Stimulated activated CD8-positive, alpha-beta memory T cell treated with anti-CD3 and anti-CD28 coated beads, Interleukin-12 subunit alpha, Interleukin-12 subunit beta, amount 100 ng/mL, for 4 hours (primary cell): ENCODE data around the gene EFCAB7.

Experiments used
- DNase-seq: peaks from one replicate; pipeline ENCODE4 v3.0.0-alpha.2; 2020; ENCODE audit warnings: low read depth

The EFCAB7 gene, protein sequence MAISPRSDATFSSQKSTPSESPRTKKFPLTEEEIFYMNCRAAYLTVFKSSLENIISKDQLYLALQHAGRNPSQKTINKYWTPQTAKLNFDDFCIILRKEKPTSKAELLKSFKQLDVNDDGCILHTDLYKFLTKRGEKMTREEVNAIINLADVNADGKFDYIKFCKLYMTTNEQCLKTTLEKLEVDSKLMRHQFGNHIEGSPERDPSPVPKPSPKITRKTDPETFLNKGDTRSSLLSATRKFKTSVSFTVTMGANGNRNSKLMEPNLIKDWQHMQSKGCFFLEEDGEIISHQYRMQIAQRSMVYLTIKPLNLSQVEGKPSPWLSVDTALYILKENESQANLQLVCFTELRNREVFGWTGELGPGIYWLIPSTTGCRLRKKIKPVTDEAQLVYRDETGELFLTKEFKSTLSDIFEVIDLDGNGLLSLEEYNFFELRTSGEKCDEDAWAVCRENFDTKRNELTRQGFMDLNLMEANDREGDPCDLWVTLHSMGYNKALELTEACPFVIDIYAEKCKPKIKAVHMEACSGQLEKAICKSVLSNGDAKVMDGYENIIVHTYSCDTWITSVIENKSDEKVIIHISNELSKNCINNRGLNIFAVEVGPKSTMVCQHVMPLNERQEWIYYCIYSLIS

GRCh38 chr1:63522891-63523728, at the start of gene EFCAB7, which contains the start of gene ITGB3BP:
EFCAB7 (plus strand) TSS chr1:63523525; CDS start chr1:63525573, 2,048 bp downstream.
ITGB3BP (minus strand) TSS chr1:63523225; CDS start chr1:63523133, 92 bp downstream.
- DNase-seq: peak; percentile 60

GRCh38 chr1:63475761-63476160, 47.6 kb upstream of the EFCAB7 start:
- no peak for DNase-seq

DNA sequence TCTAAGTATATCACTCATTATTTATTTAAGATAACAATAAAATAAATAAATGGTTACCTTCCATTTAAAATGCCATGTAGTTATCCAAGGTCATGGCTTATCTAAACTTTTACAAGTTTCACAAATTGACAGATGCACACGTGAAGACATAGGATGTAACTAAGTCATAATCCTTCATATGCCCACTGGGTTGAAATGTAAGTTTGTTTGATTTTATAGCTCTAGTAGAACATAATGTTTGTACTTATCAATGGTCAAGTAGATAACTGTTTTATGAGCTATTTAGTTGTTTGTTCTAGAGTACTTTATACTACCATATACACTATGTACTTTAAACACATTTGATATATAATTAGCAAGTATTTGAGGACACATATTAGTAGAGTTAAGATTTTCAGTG, 43.3 kb upstream of the EFCAB7 start:
- DNase-seq: no peak

DNA sequence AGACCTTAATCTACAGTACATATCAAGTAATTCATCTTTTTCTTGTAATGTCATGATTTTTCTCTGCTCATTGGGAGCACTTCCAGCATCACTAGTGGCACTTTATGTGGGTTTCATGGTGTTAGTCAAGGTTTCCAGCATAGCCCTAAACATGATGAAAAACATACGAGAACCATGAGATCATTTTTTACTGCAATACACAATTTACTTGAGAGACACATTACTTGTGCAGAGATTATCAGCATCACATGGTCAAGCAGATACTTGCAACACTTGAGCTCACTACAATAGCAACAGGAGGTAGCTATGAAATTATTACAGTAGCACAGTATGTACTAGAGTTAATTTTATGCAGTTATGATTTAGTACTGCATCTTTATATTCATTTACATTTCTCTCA, 36.7 kb upstream of the EFCAB7 start:
- no peak for DNase-seq

DNA sequence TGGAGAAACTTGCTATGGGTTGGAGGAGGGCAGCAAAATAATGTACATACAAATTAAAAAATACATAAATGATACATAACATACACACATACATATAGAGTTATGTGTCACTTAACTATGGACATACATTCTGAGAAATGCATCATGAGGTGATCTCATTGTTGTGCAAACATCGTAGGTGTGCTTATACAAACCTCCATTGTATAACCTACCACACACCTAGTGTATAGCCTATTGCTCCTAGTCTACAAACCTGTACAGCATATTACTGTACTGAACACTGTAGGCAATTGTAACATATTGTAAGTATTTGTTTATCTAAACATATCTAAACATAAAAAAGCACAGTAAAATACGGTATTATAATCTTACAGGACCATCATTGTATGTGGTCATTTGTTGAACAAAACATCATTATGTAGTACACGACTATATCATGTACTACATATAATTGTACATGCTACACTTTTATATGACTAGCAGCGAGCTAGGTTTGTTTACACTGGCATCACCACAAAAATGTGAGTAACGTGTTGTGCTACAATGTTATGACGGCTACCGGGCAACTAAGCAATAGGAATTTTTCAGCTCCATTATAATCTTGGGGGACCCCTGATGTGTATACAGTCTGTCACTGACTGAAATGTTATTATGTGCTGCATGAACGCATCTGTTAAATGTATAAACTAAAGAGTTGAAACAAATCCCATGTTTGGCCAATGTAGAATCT, 35.8 kb upstream of the EFCAB7 start:
- no peak for DNase-seq

GRCh38 chr1:63497577-63497976, 25.7 kb upstream of the EFCAB7 start:
- DNase-seq: no peak

- no peak for DNase-seq
These were observed 25.2 kb upstream of the EFCAB7 start for GRCh38 chr1:63498106-63498505.

- DNase-seq: no peak
These were observed 22.1 kb upstream of the EFCAB7 start for GRCh38 chr1:63501256-63501655.

DNA sequence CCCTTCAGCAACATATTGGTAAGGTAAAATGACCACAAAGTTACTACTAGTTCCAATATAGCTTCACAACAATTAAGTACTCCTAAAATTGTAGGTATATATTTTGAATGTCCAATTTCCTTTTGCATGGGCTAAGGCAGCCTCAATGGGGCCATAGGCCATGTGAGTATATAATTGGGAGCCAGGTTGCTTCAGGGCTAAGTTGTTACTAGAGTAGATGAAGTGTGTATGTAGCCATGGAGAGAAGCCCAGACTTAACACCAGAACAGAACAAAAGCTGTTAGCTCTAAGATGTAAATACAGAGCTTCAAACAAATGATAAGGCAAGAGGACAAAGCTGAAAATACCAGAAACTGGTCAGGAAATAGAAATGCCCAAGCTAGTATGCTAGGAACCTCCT, 16.5 kb upstream of the EFCAB7 start:
- DNase-seq: no peak

DNA sequence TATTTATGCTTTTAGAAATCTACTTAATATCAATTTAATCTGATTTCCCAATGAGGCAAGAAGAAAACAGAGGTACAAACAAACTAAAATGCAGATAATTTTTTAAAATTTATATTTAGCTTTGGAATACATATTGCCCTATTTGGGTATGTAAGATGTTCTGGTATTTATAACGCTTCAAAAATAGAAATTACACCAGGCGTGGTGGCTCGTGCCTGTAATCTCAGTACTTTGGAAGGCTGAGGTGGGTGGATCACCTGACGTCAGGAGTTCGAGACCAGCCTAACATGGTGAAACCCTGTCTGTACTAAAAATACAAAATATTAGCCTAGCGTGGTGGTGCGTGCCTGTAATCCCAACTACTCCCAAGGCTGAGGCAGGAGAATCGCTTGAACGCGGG, 13.6 kb upstream of the EFCAB7 start:
- DNase-seq: no peak

- DNase-seq: no peak
These were observed 10.7 kb upstream of the EFCAB7 start for GRCh38 chr1:63512584-63512983.

GRCh38 chr1:63516629-63517028, 6.7 kb upstream of the EFCAB7 start:
- no peak for DNase-seq

DNA sequence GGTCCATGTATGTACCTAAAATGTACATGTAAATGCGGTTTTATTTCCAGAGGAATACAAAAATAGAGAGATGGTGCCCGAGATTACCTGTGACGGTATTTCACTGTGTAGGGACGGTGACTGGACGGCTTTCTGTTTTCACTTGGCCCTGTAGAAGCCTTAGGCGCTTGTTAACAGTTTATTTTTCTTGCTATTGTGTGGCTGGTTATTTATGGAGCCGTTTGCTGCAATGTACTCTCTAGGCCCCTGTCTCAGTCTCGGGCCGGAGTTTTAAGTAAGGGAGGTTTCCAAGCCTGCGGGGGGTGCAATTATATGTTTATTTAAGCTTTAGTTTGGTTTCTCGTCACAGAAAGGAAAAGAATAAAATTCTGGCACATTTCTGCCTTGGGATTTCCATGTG, 413 bp downstream of the EFCAB7 start:
- DNase-seq: no peak

DNA sequence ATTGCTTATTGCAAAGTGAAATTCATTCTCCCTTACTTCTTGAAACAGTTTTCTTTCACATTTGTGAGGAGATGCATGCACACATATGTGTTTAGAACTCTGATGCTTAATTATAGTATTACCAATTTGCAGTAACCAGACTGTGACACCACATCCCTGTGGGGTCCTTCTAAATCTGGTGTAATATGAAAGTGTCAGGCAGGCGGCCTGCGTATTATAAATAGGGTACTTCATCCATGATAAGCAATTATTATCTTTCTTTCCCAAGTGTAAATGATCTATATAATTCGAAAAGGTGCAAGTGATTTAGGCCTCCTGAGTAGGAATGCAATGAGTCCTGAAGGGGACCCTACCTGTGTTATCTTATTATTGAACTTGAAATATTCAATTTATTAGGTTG, 876 bp downstream of the EFCAB7 start:
- no peak for DNase-seq

DNA sequence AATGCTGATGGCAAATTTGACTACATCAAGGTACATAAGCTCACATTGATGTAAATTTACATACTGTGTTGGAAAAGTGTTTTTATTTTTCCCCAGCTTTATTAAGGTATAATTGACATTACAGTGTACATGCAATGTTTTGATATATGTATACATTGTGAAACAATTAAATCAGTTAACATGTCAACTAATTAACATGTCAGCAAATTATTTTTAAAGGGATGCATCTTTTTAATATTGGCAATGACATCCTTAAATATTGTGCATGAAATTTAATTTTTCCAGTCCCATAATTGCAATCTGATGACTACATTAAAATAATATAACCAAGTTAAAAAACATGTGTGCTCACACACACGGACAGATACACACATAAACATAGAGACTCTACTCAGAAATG, 9.4 kb downstream of the EFCAB7 start:
- DNase-seq: no peak

GRCh38 chr1:63533931-63534330, 10.6 kb downstream of the EFCAB7 start:
- DNase-seq: no peak

DNA sequence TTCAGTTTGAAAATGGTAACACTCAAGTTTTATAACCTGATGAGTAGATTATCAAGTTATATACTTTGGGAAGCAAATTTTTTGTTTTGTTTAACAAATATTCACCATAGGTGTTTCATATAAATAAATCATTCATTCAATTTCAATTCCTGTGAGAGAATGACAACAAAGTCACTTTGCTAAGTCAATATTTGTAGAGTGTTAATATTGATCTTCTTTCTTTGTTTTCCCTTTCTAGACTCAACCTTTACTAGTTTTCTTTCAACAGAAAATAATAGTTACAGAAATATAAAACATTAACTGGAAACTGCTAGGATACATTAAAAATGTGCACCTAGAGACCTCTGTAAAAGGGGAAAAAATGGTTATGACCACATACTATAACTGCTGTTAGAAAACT, 11.1 kb downstream of the EFCAB7 start:
- no peak for DNase-seq

DNA sequence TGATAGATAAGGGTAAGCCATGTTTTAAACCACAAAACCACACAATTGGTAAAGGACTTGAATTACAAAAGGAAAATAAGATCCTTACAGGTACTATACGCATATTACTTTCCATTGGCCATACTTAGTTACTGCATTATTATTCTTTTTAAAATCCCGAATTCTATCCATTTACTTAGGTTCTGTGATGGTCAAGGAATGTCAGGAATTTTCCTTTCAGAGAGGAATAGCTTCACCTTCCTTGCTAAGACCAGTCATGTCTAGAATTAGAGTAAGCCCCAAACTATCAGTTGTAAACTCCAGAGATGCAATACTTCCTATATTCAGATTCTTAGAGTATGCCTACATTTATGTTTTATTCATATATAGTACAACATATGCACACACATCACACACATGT, 13.7 kb downstream of the EFCAB7 start:
- DNase-seq: no peak

GRCh38 chr1:63537940-63538339, 14.6 kb downstream of the EFCAB7 start:
- DNase-seq: no peak

DNA sequence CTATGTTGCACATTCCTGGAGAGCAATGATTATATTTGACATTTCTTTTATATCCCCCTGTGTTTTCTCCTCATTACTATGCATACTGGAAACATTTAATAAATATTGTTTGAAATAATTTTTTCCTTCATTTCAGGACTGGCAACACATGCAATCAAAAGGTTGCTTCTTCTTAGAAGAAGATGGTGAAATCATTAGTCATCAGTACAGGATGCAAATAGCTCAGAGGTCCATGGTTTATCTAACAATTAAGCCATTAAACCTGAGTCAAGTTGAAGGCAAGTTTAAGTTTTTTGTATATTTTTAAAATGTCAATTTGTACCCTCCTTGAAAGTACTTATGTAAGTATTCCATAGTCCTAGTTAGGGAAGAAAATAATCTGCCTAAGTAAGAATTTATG, 22.5 kb downstream of the EFCAB7 start:
- no peak for DNase-seq

GRCh38 chr1:63547621-63548294, 24.4 kb downstream of the EFCAB7 start:
- DNase-seq: no peak
